Stimulated activated CD4-positive, alpha-beta T cell treated with anti-CD3 and anti-CD28 coated beads, Interleukin-15, amount 100 ng/mL, for 48 hours (primary cell): ENCODE results near the gene PLEKHH1.
"Not testable (repeated sequence)": the region's sequence is repeated elsewhere in the genome, so short reads cannot be mapped to it uniquely, and the experiment has no call there.

Experiments
- DNase-seq, 2 donors: peaks; one replicate each; pipeline ENCODE4 v3.0.0-alpha.2; 2020; ENCODE audit warnings: low read depth in 2 of 2

PLEKHH1 gene

GRCh38 chr14:67583711-67584644 lies 50.9 kb downstream of the PLEKHH1 start:
- no peak for DNase-seq

- DNase-seq, result no peak
Observed at GRCh38 chr14:67584978-67585377, 51.9 kb downstream of the PLEKHH1 start.

GRCh38 chr14:67586369-67586768 lies 53.3 kb downstream of the PLEKHH1 start:
- no peak for DNase-seq

- no peak for DNase-seq
Observed at GRCh38 chr14:67589204-67589770, 56.2 kb downstream of the PLEKHH1 start.

GRCh38 chr14:67593650-67594049 lies 60.6 kb downstream of the PLEKHH1 start:
- not testable (repeated sequence) for DNase-seq

- no peak for DNase-seq
Observed at GRCh38 chr14:67595392-67595791, 62.3 kb downstream of the PLEKHH1 start.

- peak; percentile 85 to 92 for DNase-seq
Observed at GRCh38 chr14:67599698-67600561, 66.8 kb downstream of the PLEKHH1 start, which contains the start of gene PIGH. Gene PIGH, minus strand, starts transcription at chr14:67600268. Its CDS starts 65 bp downstream, at chr14:67600203.

GRCh38 chr14:67600562-67600974 lies 67.5 kb downstream of the PLEKHH1 start:
- not testable (repeated sequence) for DNase-seq

GRCh38 chr14:67602076-67602475 lies 69.0 kb downstream of the PLEKHH1 start:
- DNase-seq, result no peak

- no peak for DNase-seq
Observed at GRCh38 chr14:67602995-67603545, 70.0 kb downstream of the PLEKHH1 start.

- DNase-seq, result no peak
Observed at GRCh38 chr14:67607646-67608045, 74.6 kb downstream of the PLEKHH1 start.

- no peak for DNase-seq
Observed at GRCh38 chr14:67609642-67610310, 76.7 kb downstream of the PLEKHH1 start.

GRCh38 chr14:67610491-67610890 lies 77.4 kb downstream of the PLEKHH1 start:
- DNase-seq, result no peak

GRCh38 chr14:67618617-67619063 lies 85.5 kb downstream of the PLEKHH1 start:
- no peak for DNase-seq

- DNase-seq, result peak; percentile 93 to 98
Observed at GRCh38 chr14:67619446-67620216, 86.5 kb downstream of the PLEKHH1 start, which contains the start of gene ARG2. Gene ARG2, plus strand, starts transcription at chr14:67619920. Its CDS starts 58 bp downstream, at chr14:67619978.

GRCh38 chr14:67620217-67620785 lies 87.2 kb downstream of the PLEKHH1 start:
- no peak for DNase-seq

- DNase-seq, result no peak
Observed at GRCh38 chr14:67622675-67623074, 89.6 kb downstream of the PLEKHH1 start.

GRCh38 chr14:67623114-67623513 lies 90.0 kb downstream of the PLEKHH1 start:
- DNase-seq, result no peak

- not testable (repeated sequence) for DNase-seq
Observed at GRCh38 chr14:67626131-67626530, 93.0 kb downstream of the PLEKHH1 start.

- no peak for DNase-seq
Observed at GRCh38 chr14:67627519-67627918, 94.4 kb downstream of the PLEKHH1 start.
